T1000 (cell line): Measurements from ENCODE around the gene FGD4.

ENCODE experiments used
- DNase-seq: peaks from one replicate; lab custom pipeline; 2025; ENCODE audit warnings: mixed read lengths; lab: John Stamatoyannopoulos, UW

FGD4 gene

DNA sequence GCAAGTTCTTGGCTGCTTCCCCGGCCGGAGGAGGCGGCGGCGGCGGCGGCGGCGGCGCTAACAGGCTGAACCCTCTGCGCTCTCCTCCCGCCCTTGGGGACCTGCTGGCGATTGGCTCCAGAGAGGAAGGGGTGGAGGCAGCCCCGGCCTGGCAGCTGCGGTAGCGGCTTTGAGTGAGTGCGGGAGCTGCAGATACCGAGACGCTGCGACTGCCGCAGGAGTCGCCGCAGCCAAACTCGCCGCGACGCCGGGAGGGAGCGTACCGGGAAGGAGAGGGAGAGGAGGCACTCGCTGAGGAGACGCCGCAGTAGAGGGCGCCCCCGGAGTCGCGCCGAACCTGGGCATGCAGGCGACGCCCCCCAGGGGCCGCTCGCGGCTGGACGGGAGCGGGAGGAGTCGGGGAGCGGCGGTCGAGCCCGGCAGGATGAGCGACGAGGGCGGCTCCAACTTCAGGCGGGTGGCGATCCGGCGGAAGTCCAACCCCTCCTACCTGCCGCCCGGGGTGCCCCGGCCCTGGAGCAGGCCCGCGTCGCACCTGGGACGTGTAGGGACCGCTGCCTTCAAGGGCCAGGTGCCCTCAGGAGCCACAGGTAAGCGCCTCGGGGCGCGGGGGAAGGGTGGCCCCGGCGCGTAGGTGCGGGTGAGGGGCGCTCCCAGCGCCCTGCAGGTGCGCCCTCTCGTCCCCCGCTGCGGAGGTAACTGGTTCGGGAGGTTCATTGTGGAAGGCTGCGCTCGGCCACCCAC lies at the start of gene FGD4:
TSS of gene FGD4 (plus strand) at position 189 of the 744 bp plus-strand sequence.
- DNase-seq = peak; percentile 72

GRCh38 chr12:32353540-32353939 lies 45.8 kb upstream of the FGD4 start:
- no peak for DNase-seq

- DNase-seq = no peak
Observed at GRCh38 chr12:32357601-32358249, 41.6 kb upstream of the FGD4 start.

GRCh38 chr12:32360956-32361355 lies 38.4 kb upstream of the FGD4 start:
- DNase-seq = no peak

DNA sequence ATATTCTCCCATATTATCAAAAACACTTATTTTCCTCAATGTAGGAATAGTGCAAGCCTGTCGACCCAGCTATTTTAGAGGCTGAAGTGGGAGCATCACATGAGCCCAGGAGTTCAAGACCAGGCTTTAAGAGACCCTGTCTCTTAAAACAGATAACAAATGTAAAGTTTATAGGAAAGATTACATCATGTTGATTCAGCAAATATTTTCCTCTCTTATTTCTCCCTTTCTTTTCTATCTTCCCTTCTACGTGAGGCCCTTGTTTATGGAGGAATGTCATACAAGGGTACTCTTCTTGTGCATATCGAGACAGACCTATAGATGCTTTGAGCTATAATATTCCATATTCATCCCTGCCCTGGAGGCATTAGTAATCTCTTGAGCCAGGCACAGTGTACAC lies 36.5 kb upstream of the FGD4 start:
- no peak for DNase-seq

- peak; percentile 5 for DNase-seq
Observed at GRCh38 chr12:32365473-32366064, 33.8 kb upstream of the FGD4 start.

- no peak for DNase-seq
Observed at GRCh38 chr12:32366714-32367113, 32.6 kb upstream of the FGD4 start.

GRCh38 chr12:32367381-32367780 lies 32.0 kb upstream of the FGD4 start:
- DNase-seq = no peak

DNA sequence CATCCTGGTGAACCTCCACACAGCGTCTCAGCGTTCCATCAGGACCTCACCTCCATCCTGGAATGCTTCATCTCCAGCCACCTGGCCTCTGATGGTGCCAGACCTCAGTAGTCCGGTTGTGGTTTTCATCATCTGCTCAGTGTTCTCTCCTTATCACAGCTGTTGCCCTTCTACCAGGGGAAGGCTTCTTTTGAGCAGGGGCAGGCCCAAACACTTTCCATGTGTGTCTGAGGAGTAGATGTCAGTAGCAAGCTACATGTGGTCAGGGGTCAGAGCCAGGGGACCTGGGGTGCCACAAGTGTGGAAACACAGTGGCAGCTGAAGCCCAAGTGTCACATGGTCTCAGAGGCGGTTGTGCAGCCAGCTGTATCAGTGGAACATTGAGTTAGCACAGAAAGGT lies 30.2 kb upstream of the FGD4 start:
- no peak for DNase-seq

GRCh38 chr12:32377344-32378055 lies 21.9 kb upstream of the FGD4 start:
- DNase-seq = no peak

GRCh38 chr12:32379213-32379612 lies 20.1 kb upstream of the FGD4 start:
- DNase-seq = no peak

- DNase-seq = no peak
Observed at GRCh38 chr12:32379667-32380066, 19.7 kb upstream of the FGD4 start.

DNA sequence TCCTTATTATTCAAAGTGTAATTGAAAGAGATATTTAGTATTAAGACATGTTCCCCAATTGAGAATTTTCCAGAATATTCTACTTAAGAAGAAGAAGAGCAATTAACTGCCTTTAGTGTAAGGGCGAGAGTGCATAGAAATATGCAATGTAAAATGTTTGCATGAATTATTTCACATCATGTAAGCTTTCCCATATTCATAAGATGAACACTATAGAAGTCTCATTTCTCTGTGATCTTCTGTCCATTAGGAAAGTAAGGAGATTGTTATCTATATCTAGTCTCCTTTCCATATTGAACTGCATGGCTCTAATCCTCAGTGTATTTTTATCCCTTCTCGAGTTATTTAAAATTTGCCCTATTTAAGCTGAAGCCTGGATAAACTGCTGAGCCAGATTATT lies 17.1 kb upstream of the FGD4 start:
- no peak for DNase-seq

DNA sequence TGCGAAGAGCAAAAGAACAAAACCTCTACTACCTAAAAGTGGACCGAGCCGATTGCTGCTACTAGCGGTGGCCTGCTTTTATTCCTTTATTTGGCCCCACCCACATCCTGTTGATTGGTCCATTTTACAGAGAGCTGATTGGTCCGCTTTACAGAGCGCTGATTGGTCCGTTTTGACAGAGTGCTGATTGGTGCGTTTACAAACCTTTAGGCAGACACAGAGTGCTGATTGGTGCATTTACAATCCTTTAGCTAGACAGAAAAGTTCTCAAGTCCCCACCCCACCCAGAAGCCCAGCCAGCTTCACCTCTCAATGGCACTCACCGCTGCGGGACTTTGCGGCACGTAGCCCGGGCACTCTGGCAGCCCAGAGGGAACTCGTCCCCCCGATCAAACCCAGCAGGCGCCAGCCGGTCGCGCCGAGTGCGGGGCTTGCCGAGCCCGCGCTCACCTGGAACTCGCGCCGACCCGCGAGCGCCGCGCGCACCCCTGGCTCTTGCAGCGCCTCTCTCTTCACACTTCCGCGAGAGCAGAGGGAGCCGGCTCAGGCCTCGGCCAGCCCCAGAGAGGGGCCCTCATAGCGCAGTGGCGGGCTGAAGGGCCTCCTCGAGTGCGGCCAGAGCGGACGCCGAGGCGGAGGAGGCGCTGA lies 8.7 kb upstream of the FGD4 start:
- no peak for DNase-seq

- no peak for DNase-seq
Observed at GRCh38 chr12:32395026-32395425, 4.3 kb upstream of the FGD4 start.

GRCh38 chr12:32397696-32398095 lies 1.7 kb upstream of the FGD4 start:
- no peak for DNase-seq

DNA sequence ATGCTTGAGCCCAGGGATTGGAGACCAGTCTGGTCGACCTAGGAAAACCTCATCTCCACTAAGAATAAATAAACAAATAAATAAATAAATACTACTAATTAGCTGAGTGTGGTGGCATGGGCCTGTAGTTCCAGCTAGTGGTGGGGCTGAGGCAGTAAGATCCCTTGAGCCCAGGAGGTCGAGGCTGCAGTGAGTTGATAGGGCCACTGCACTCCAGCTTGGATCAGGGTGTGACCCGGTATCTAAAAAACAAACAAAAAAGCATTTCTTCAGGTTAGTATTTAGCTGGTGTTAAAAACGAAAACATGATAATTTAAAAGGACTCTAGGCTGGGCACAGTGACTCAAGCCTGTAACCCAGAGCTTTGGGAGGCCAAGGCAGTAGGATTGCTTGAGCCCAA lies 1.2 kb upstream of the FGD4 start:
- DNase-seq = no peak

DNA sequence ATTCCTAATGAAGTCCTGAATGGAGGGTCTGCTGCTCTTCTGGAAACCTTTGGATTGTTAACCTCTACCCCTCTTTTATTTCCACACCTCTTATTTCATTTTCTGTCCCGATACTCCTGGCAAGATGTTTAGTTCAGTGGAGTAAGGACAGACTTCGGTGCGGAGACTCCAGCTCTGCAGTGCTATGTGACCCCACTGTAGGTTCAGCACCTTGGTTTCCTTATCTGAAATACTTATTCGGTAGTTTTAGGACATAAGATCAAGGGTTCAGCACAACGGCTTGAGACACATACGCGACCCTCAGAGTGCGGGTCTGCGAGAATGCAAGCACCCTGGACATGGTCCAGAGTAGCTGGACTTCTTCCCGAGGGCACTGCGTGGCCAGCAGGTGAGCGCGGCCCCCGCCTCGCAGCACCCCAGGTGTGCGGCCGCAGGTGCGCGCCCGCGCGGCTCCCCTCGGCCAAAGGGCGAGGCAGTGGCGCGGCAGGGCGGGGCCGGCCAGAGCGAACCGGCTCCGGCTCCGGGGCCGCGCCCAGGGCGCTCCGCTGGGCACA lies 465 bp upstream of the FGD4 start:
- DNase-seq = no peak

DNA sequence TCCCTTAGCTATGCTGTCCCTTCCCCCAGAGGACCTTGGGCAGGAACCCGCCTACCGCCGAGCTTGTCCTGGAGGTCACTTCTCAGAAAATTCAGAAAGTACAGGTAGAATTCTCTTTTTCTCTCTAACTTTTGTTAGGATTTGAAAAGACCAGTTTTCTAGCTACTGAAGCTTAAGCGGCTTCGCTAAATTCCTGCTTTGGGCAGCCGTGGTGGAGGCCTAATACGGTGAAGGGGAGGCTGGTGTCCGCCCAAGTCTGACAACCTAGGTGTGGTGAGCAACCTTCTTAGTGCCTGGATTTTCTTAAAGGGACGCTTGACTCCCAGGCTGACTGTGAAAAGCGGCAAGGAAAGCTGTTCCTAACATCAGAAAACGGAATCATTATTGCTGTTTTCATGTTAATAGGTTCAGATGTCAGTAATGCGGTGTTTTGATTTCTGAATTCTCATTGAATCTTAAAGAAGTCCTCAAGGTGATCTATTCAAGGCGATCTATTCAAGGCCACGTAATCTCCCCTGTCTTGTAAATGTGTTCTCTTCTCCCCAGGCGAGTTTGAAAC lies 835 bp downstream of the FGD4 start:
- no peak for DNase-seq

- no peak for DNase-seq
Observed at GRCh38 chr12:32400866-32401265, 1.5 kb downstream of the FGD4 start.

GRCh38 chr12:32402170-32402569 lies 2.8 kb downstream of the FGD4 start:
- DNase-seq = no peak

GRCh38 chr12:32402946-32403345 lies 3.6 kb downstream of the FGD4 start:
- no peak for DNase-seq
